Hepatocyte (in vitro differentiated cells): ENCODE data around the gene S1PR3. TPM values are rescaled to one million over a fixed set of nuclear protein-coding genes. Genes with fewer than 3 reads are reported as not detected.

ENCODE experiments used
- DNase-seq: peaks from one replicate; pipeline ENCODE4 v3.0.0-alpha.2; 2016; ENCODE audit warnings: low spot score
- H2AFZ ChIP-seq: fragments of 200-600 bp; sonication (generic); 2 replicates; pipeline ENCODE4 v1.6.0; 2016; ENCODE audit warnings: antibody characterized with exemption, mild to moderate bottlenecking
- H3K27ac ChIP-seq: fragments of 200-600 bp; sonication (generic); 2 replicates; pipeline ENCODE4 v1.5.1; 2016; ENCODE audit warnings: mild to moderate bottlenecking
- H3K27me3 ChIP-seq: fragments of 200-600 bp; sonication (generic); 2 replicates; pipeline ENCODE4 v1.6.1; 2016
- H3K36me3 ChIP-seq: fragments of 200-600 bp; sonication (generic); replicated peaks from 2 replicates; pipeline ENCODE4 v1.5.1; 2016; ENCODE audit warnings: low read depth; ENCODE audit not compliant: insufficient read depth
- H3K4me1 ChIP-seq: fragments of 200-600 bp; sonication (generic); 2 replicates; pipeline ENCODE4 v1.5.1; 2016; ENCODE audit warnings: mild to moderate bottlenecking, moderate library complexity; ENCODE audit not compliant: insufficient read depth
- H3K4me2 ChIP-seq: fragments of 200-600 bp; sonication (generic); 2 replicates; pipeline ENCODE4 v1.6.0; 2016
- H3K4me3 ChIP-seq: fragments of 200-600 bp; sonication (generic); 2 replicates; pipeline ENCODE4 v1.5.1; 2016; ENCODE audit warnings: mild to moderate bottlenecking
- H3K79me2 ChIP-seq: fragments of 200-600 bp; sonication (generic); 2 replicates; pipeline ENCODE4 v1.6.0; 2017; ENCODE audit warnings: mild to moderate bottlenecking
- H3K9me2 ChIP-seq: fragments of 200-600 bp; sonication (generic); replicated peaks from 2 replicates; pipeline ENCODE4 v1.6.0; 2017; ENCODE audit warnings: mild to moderate bottlenecking; ENCODE audit not compliant: insufficient read depth
- H3K9me3 ChIP-seq: fragments of 200-600 bp; sonication (generic); 2 replicates; pipeline ENCODE4 v1.5.1; 2016; ENCODE audit warnings: low read depth, mild to moderate bottlenecking
- H4K20me1 ChIP-seq: fragments of 200-600 bp; sonication (generic); 2 replicates; pipeline ENCODE4 v1.6.0; 2016; ENCODE audit warnings: mild to moderate bottlenecking; ENCODE audit not compliant: insufficient read depth, poor library complexity, severe bottlenecking
- CTCF ChIP-seq: fragments of 200-600 bp; sonication (generic); IDR thresholded peaks from 2 replicates; pipeline ENCODE4 v1.5.1; 2016; ENCODE audit warnings: antibody characterized with exemption, mild to moderate bottlenecking; ENCODE audit not compliant: poor library complexity
- EZH2 ChIP-seq: fragments of 200-600 bp; sonication (generic); IDR thresholded peaks from 2 replicates; pipeline ENCODE4 v1.6.1; 2016; ENCODE audit warnings: antibody characterized with exemption, mild to moderate bottlenecking, borderline replicate concordance
- EZH2phosphoT487 ChIP-seq: fragments of 200-600 bp; sonication (generic); IDR thresholded peaks from one replicate; pipeline ENCODE4 v1.6.1; 2018; ENCODE audit warnings: antibody characterized with exemption, mild to moderate bottlenecking, low read depth, moderate library complexity; ENCODE audit not compliant: unreplicated experiment, severe bottlenecking
- WGBS: methylation state at CpG from one replicate; pipeline ENCODE4 v1.1.6; 2016; ENCODE audit warnings: low lambda C conversion rate; ENCODE audit errors: missing lambda C conversion rate; 5-methylcytosine and 5-hydroxymethylcytosine counted together
- polyA plus RNA-seq: library from polyadenylated mRNA; unstranded; fragments of >200 nt; fragmentation: Nextera tagmentation; extraction: Ambion mirVana; gene quantifications from 2 replicates; pipeline ENCODE4 v1.2.1, GENCODE V29; 2016
- total RNA-seq: library from RNA; depleted of rRNA; stranded (reverse); fragments of >200 nt; gene quantifications from 2 replicates; pipeline ENCODE4 v1.2.3, GENCODE V29; 2014

S1PR3 gene
- total and polyA plus RNA-seq, 2 experiments from 2014 or later: 21.4 to 46.1 TPM

GRCh38 chr9:88988796-88989641 is 2.2 kb upstream of the S1PR3 start:
- Histone ChIP-seq H3K36me3 (no peaks in the 10 kb centered on the region), H2AFZ (no peak overlapping the region), H3K79me2 (peaks cover 26% of the 10 kb centered on the region), H4K20me1 (no peaks in the 10 kb centered on the region), H3K9me2 (no peaks in the 10 kb centered on the region), H3K4me3 (no peak overlapping the region), H3K27ac (peak overlapping the region; percentile 44), H3K27me3 (no peaks in the 10 kb centered on the region), H3K4me1 (peaks cover 27% of the 10 kb centered on the region), H3K4me2 (peak overlapping the region; percentile 24), H3K9me3 (no peaks in the 10 kb centered on the region)
- WGBS: 53% methylated on average over 7 of the region's 7 CpGs
- DNase-seq: no peak
- TF ChIP-seq CTCF (no peak), EZH2 (no peak), EZH2phosphoT487 (no peak)

GRCh38 chr9:88990041-88990728 is 1.1 kb upstream of the S1PR3 start:
- Histone ChIP-seq H2AFZ (peak overlapping the region; percentile 79), H3K9me3 (no peaks in the 10 kb centered on the region), H3K79me2 (peaks cover 37% of the 10 kb centered on the region), H4K20me1 (peaks cover 4% of the 10 kb centered on the region), H3K4me1 (peaks cover 27% of the 10 kb centered on the region), H3K27me3 (no peaks in the 10 kb centered on the region), H3K4me2 (peak overlapping the region; percentile 95), H3K9me2 (no peaks in the 10 kb centered on the region), H3K4me3 (peak overlapping the region; percentile 77), H3K36me3 (no peaks in the 10 kb centered on the region), H3K27ac (peak overlapping the region; percentile 81)
- no peak for DNase-seq
- 48% methylated on average over 25 of the region's 25 CpGs for WGBS
- TF ChIP-seq CTCF (no peak), EZH2phosphoT487 (no peak), EZH2 (no peak)

- no peaks in the 10 kb centered on the region for H3K27me3 ChIP-seq
- peak overlapping the region; percentile 79 for H2AFZ ChIP-seq
- H3K9me2 ChIP-seq: no peaks in the 10 kb centered on the region
- H3K9me3 ChIP-seq: no peaks in the 10 kb centered on the region
- H3K36me3 ChIP-seq: no peaks in the 10 kb centered on the region
- WGBS: 5% methylated on average over 21 of the region's 21 CpGs
- peak overlapping the region; percentile 77 for H3K4me3 ChIP-seq
- TF ChIP-seq CTCF: peak; percentile 30
- TF ChIP-seq EZH2: no peak
- no peak for TF ChIP-seq EZH2phosphoT487
- DNase-seq: peak; percentile 37
- H4K20me1 ChIP-seq: peaks cover 9% of the 10 kb centered on the region
- H3K27ac ChIP-seq: peak overlapping the region; percentile 81
- peaks cover 31% of the 10 kb centered on the region for H3K4me1 ChIP-seq
- peaks cover 43% of the 10 kb centered on the region for H3K79me2 ChIP-seq
- peak overlapping the region; percentile 95 for H3K4me2 ChIP-seq
Measured at GRCh38 chr9:88990729-88991065, 571 bp upstream of the S1PR3 start.
